Endothelial cell (in vitro differentiated cells): ENCODE results near the gene INPP5B. TPM values are rescaled to one million over a fixed set of nuclear protein-coding genes. Genes with fewer than 3 reads are reported as not detected.

Source experiments
- DNase-seq: peaks from one replicate; pipeline ENCODE4 v3.0.0; 2021; ENCODE audit warnings: low spot score
- H3K27ac Mint-ChIP-seq: one replicate; pipeline ENCODE4 v1.8.0; 2021; ENCODE audit warnings: mixed read lengths, inconsistent platforms; ENCODE audit not compliant: unreplicated experiment
- H3K27me3 Mint-ChIP-seq: one replicate; pipeline ENCODE4 v1.8.0; 2021; ENCODE audit warnings: mild to moderate bottlenecking, moderate library complexity, mixed read lengths, inconsistent platforms; ENCODE audit not compliant: unreplicated experiment
- H3K36me3 Mint-ChIP-seq: one replicate; pipeline ENCODE4 v1.8.0; 2021; ENCODE audit warnings: mild to moderate bottlenecking, low read depth, mixed read lengths, inconsistent platforms; ENCODE audit not compliant: unreplicated experiment
- H3K4me1 Mint-ChIP-seq: one replicate; pipeline ENCODE4 v1.8.0; 2021; ENCODE audit warnings: mild to moderate bottlenecking, mixed read lengths, inconsistent platforms; ENCODE audit not compliant: unreplicated experiment
- H3K4me3 Mint-ChIP-seq: one replicate; pipeline ENCODE4 v1.8.0; 2021; ENCODE audit warnings: mild to moderate bottlenecking, mixed read lengths, inconsistent platforms; ENCODE audit not compliant: unreplicated experiment
- H3K9me3 Mint-ChIP-seq: one replicate; pipeline ENCODE4 v1.8.0; 2021; ENCODE audit warnings: mixed read lengths, inconsistent platforms; ENCODE audit not compliant: unreplicated experiment
- CTCF ChIP-seq: fragments of 200-600 bp; sonication (generic); IDR thresholded peaks from one replicate; pipeline ENCODE4 v1.5.0; 2021; ENCODE audit warnings: antibody characterized with exemption; ENCODE audit not compliant: unreplicated experiment
- long read RNA-seq: library from polyadenylated mRNA; unstranded; transcript quantifications from one replicate; pipeline ENCODE4 v2.0.0, GENCODE V29; 2020; ENCODE audit not compliant: unreplicated experiment
- total RNA-seq: library from RNA; stranded (reverse); fragmentation: NEBNext Ultra II Directional; extraction: Animal tissue kit (Norgen Biotek cat#: 25700); gene quantifications from one replicate; pipeline ENCODE4 v1.2.1, GENCODE V29; 2021; ENCODE audit not compliant: unreplicated experiment

The INPP5B gene
- 18.4 TPM for total RNA-seq
- long read RNA-seq, partial matches to known transcripts: 0 of 5 reads
- long read RNA-seq, other reads (novel, unspliced or antisense): 1 of 5 reads

GRCh38 chr1:37946703-37947360 is at the start of gene INPP5B:
TSS of gene INPP5B (minus strand) at chr1:37947053. CDS start at chr1:37946308, 745 bp downstream.
- H3K4me1 Mint-ChIP-seq: peaks cover 15% of the 10 kb centered on the region
- H3K4me3 Mint-ChIP-seq: peak within 1 kb of the TSS; percentile 95
- peaks cover 7% of the 10 kb centered on the region for H3K27me3 Mint-ChIP-seq
- no peak for TF ChIP-seq CTCF
- no peaks in the 10 kb centered on the region for H3K9me3 Mint-ChIP-seq
- H3K27ac Mint-ChIP-seq: peak within 1 kb of the TSS; percentile 93
- H3K36me3 Mint-ChIP-seq: no peaks in the 10 kb centered on the region
- peak; percentile 80 for DNase-seq

- TF ChIP-seq CTCF: no peak
- Mint-ChIP-seq H3K36me3 (peaks cover 35% of the 10 kb centered on the region), H3K27me3 (peaks cover 15% of the 10 kb centered on the region), H3K9me3 (no peaks in the 10 kb centered on the region), H3K27ac (peak overlapping the region; percentile 48), H3K4me1 (peaks cover 48% of the 10 kb centered on the region), H3K4me3 (no peak overlapping the region)
- peak; percentile 47 for DNase-seq
Measured at GRCh38 chr1:37995751-37996345, 49.0 kb upstream of the INPP5B start.

- Mint-ChIP-seq H3K9me3 (no peaks in the 10 kb centered on the region), H3K27ac (peak overlapping the region; percentile 80), H3K36me3 (peaks cover 35% of the 10 kb centered on the region), H3K4me3 (peak overlapping the region; percentile 39), H3K27me3 (peaks cover 18% of the 10 kb centered on the region), H3K4me1 (peaks cover 47% of the 10 kb centered on the region)
- no peak for TF ChIP-seq CTCF
- no peak for DNase-seq
Measured at GRCh38 chr1:37994886-37995566, 48.2 kb upstream of the INPP5B start.

GRCh38 chr1:37989361-37989930 is 42.6 kb upstream of the INPP5B start:
- Mint-ChIP-seq H3K27me3 (peaks cover 11% of the 10 kb centered on the region), H3K27ac (peak overlapping the region; percentile 64), H3K36me3 (peaks cover 13% of the 10 kb centered on the region), H3K9me3 (no peaks in the 10 kb centered on the region), H3K4me1 (peaks cover 7% of the 10 kb centered on the region), H3K4me3 (peak overlapping the region; percentile 99)
- peak; percentile 43 for DNase-seq
- TF ChIP-seq CTCF: no peak
